B cell (primary cell): ENCODE measurements around the gene DLGAP5. TPM values are rescaled to one million over a fixed set of nuclear protein-coding genes. Genes with fewer than 3 reads are reported as not detected.

Experiments
- ATAC-seq: fragments of 200-7000 bp; cut with Tn5 transposase; one replicate; pipeline ENCODE4 v1.10.0; 2021; ENCODE audit warnings: low read depth, mild to moderate bottlenecking, moderate number of reproducible peaks, moderate library complexity
- CTCF ChIA-PET: fragments of 350-600 bp; sonication (Branson Sonifier 250); formaldehyde crosslinking; loops from one replicate; lab custom pipeline; 2021; ENCODE audit warnings: antibody characterized with exemption, inconsistent platforms; lab: Charles Lee
- POLR2A ChIA-PET: fragments of 350-600 bp; sonication (Branson Sonifier 250); formaldehyde crosslinking; loops from one replicate; lab custom pipeline; 2021; ENCODE audit warnings: antibody characterized with exemption; lab: Charles Lee
- DNase-seq: peaks from one replicate; pipeline ENCODE4 v3.0.0; 2013
- H2AFZ ChIP-seq: 2 replicates; pipeline ENCODE4 v1.6.1; 2012; ENCODE audit warnings: mild to moderate bottlenecking, low read depth, low read length; ENCODE audit not compliant: insufficient read depth, poor library complexity, severe bottlenecking
- H3K27ac ChIP-seq, 2 donors: 1 replicate in 1 of 2; 2 replicates in 1 of 2; pipeline ENCODE4 v1.5.1; 2012 to 2013; ENCODE audit warnings: low read length in 2 of 2, mild to moderate bottlenecking in 2 of 2, moderate library complexity in 1 of 2
- H3K27me3 ChIP-seq, 4 experiments: fragments of 200-600 bp in 1 of 4; sonication (generic) in 1 of 4; replicated peaks in 1 of 4; 1 replicate in 2 of 4; 2 replicates in 2 of 4; pipeline versions ENCODE4 v1.6.1 to v1.7.0; 2013 to 2016; ENCODE audit warnings: low read length in 3 of 4, mild to moderate bottlenecking in 2 of 4, mixed read lengths in 1 of 4, moderate library complexity in 1 of 4; ENCODE audit not compliant: insufficient read depth in 4 of 4, control insufficient read depth in 3 of 4; ENCODE audit errors: control extremely low read depth in 1 of 4
- H3K36me3 ChIP-seq, 2 experiments: replicated peaks in 1 of 2; 1 replicate in 1 of 2; 2 replicates in 1 of 2; pipeline versions ENCODE4 v1.6.1 to v1.7.1; 2013; ENCODE audit warnings: low read length in 1 of 2; ENCODE audit not compliant: insufficient read depth in 2 of 2, control insufficient read depth in 1 of 2; ENCODE audit errors: control extremely low read depth in 1 of 2, extremely low read depth in 1 of 2
- H3K4me1 ChIP-seq, 2 donors: fragments of 200-600 bp in 1 of 2; sonication (generic) in 1 of 2; 1 replicate in 1 of 2; 2 replicates in 1 of 2; pipeline versions ENCODE4 v1.5.1 to v1.6.1; 2013 to 2017; ENCODE audit warnings: low read length in 2 of 2; ENCODE audit not compliant: control insufficient read depth in 2 of 2, insufficient read depth in 2 of 2
- H3K4me2 ChIP-seq: replicated peaks from 2 replicates; pipeline ENCODE3; 2012; ENCODE audit warnings: mild to moderate bottlenecking, low read depth, low read length; ENCODE audit not compliant: poor library complexity, severe bottlenecking
- H3K4me3 ChIP-seq, 5 experiments: fragments of 200-600 bp in 1 of 5; sonication (generic) in 1 of 5; 1 replicate in 3 of 5; 2 replicates in 2 of 5; pipeline versions ENCODE4 v1.5.1 to v1.7.0; 2011 to 2016; ENCODE audit warnings: low read length in 4 of 5, mild to moderate bottlenecking in 4 of 5, low read depth in 2 of 5, control low read depth in 1 of 5, moderate library complexity in 1 of 5; ENCODE audit not compliant: insufficient read depth in 1 of 5; ENCODE audit errors: control extremely low read depth in 1 of 5, extremely low read depth in 1 of 5
- H3K79me2 ChIP-seq: fragments of 200-600 bp; sonication (generic); one replicate; pipeline ENCODE4 v1.6.0; 2016; ENCODE audit warnings: low read length; ENCODE audit not compliant: control insufficient read depth, insufficient read depth
- H3K9ac ChIP-seq: fragments of 200-600 bp; sonication (generic); 2 replicates; pipeline ENCODE4 v1.6.1; 2017; ENCODE audit warnings: mild to moderate bottlenecking, low read length, moderate library complexity
- H3K9me3 ChIP-seq, 3 donors: one replicate each; pipeline versions ENCODE4 v1.6.1 to v1.7.1; 2013; ENCODE audit warnings: low read length in 2 of 3; ENCODE audit not compliant: control insufficient read depth in 2 of 3, insufficient read depth in 1 of 3; ENCODE audit errors: control extremely low read depth in 1 of 3
- H4K20me1 ChIP-seq: 2 replicates; pipeline ENCODE4 v1.6.0; 2012; ENCODE audit warnings: mild to moderate bottlenecking, low read length; ENCODE audit not compliant: insufficient read depth, control insufficient read depth, poor library complexity, severe bottlenecking
- H3K27ac Mint-ChIP-seq: one replicate; pipeline ENCODE4 v1.8.0; 2021; ENCODE audit warnings: mixed read lengths
- H3K27me3 Mint-ChIP-seq: one replicate; pipeline ENCODE4 v1.8.0; 2021; ENCODE audit warnings: mixed read lengths
- H3K4me1 Mint-ChIP-seq: one replicate; pipeline ENCODE4 v1.8.0; 2021; ENCODE audit warnings: mixed read lengths
- H3K4me3 Mint-ChIP-seq: one replicate; pipeline ENCODE4 v1.8.0; 2021; ENCODE audit warnings: mixed read lengths
- H3K9me3 Mint-ChIP-seq: one replicate; pipeline ENCODE4 v1.8.0; 2022; ENCODE audit warnings: mixed read lengths; ENCODE audit not compliant: insufficient read depth
- CTCF ChIP-seq: fragments of 200-600 bp; IDR thresholded peaks from one replicate; pipeline ENCODE4 v1.8.0; 2022; ENCODE audit warnings: antibody characterized with exemption, mild to moderate bottlenecking
- EZH2 ChIP-seq: IDR thresholded peaks from 2 replicates; pipeline ENCODE4 v1.6.1; 2012; ENCODE audit warnings: borderline replicate concordance, low read depth, mild to moderate bottlenecking, moderate library complexity, low read length; ENCODE audit not compliant: insufficient read depth, poor library complexity, severe bottlenecking
- WGBS: methylation state at CpG from one replicate; pipeline ENCODE4 v1.1.5; 2013; ENCODE audit warnings: missing lambda C conversion rate; ENCODE audit not compliant: insufficient coverage; 5-methylcytosine and 5-hydroxymethylcytosine counted together
- intact Hi-C: fragments of 100-400 bp; cut with micrococcal nuclease; formaldehyde crosslinking; loops from one replicate; pipeline ENCODE4 v1.10.0; 2022
- polyA plus RNA-seq: library from polyadenylated mRNA; depleted of rRNA; stranded (reverse); fragments of >200 nt; gene quantifications from 2 replicates; pipeline ENCODE4 v1.2.3, GENCODE V29; 2012
- total RNA-seq, 2 donors: library from RNA; stranded (reverse); fragments of 120-200 nt in 1 of 2; gene quantifications; 1 replicate in 1 of 2; 2 replicates in 1 of 2; pipeline versions ENCODE4 v1.2.3 to v1.2.4, GENCODE V29; 2013 to 2022

DLGAP5 gene
- total and polyA plus RNA-seq, 2 donors (not counting 1 experiment from before 2014, with no cell fraction given) = 0.12 TPM; not detected in 1

DNA sequence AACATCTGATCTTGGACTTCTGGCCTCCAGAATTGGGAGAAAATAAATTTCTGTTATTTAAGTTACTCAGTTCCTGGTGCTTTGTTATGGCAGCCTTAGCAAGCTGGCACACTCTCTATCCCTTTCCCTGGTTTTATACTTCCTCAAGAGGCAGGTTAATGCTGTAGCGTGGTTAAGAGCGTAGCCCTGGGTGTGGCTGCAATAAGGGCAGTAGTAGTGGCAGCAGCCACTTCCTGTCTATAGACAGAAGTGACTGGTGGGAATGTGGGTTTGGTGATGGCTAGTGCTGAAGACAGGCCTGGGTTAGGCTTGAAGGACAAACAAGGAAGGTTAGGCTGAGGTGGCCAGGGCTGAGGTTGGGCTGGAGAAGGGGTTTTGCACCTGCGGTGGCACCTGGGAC is 66.0 kb downstream of the DLGAP5 start:
- DNase-seq = no peak
- Histone ChIP-seq H3K36me3 (no peaks in the 10 kb centered on the region), H3K27me3 (peaks cover 0 to 16% (median 3%) of the 10 kb centered on the region in 4 experiments), H3K4me3 (no peak overlapping the region), H3K9me3 (peaks cover 0 to 3% (median 0%) of the 10 kb centered on the region in 3 donors), H3K79me2 (no peaks in the 10 kb centered on the region), H3K27ac (no peak overlapping the region), H3K9ac (no peak overlapping the region), H4K20me1 (no peaks in the 10 kb centered on the region), H2AFZ (no peak overlapping the region), H3K4me1 (peaks cover 7 to 14% of the 10 kb centered on the region in 2 donors), H3K4me2 (no peak overlapping the region)
- Mint-ChIP-seq H3K9me3 (no peaks in the 10 kb centered on the region), H3K27ac (no peak overlapping the region), H3K4me1 (peaks cover 9% of the 10 kb centered on the region), H3K27me3 (peaks cover 7% of the 10 kb centered on the region), H3K4me3 (no peak overlapping the region)
- intact Hi-C loops = loop anchor here (5.0 kb wide), 1 partner anchor 53 kb away; no protein-coding TSS in a partner anchor
- ATAC-seq = no peak
- ChIA-PET CTCF (no interaction called here), POLR2A (no interaction called here)
- WGBS = 84% methylated on average over 3 of the region's 3 CpGs
- TF ChIP-seq CTCF (no peak), EZH2 (no peak)

DNA sequence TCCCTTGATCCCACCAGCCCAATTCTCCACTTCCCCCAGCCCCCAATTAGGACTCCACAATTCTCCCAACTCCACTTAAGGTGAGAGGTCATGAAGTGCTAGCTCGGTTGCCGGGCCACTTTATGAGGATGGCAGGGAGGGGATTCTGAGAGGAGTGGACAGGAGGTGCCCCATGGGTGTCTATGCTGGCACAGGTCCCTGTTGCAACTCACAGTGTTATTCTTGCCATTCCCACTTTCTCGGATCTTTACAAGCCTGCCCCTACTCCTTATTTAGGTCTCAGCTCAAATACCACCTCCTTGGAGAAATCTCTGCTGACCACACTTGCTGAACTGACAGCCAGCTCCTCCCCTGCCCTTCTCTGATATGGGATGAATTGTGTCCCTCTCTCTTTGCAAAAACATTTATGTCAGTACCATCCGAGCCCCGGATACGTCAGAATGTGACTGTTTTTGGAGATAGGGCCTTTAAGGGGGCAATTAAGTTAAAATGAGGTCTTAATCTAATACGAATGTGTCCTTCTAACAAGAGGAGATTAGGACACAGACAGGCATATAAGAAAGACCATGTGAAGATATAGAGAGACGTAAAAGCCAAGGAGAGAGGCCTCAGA is 66.5 kb downstream of the DLGAP5 start:
- no peak overlapping the region for H3K27ac ChIP-seq
- H3K4me1 Mint-ChIP-seq = peaks cover 5% of the 10 kb centered on the region
- no peak overlapping the region for H3K4me3 ChIP-seq
- no peaks in the 10 kb centered on the region for H3K36me3 ChIP-seq
- no peak for ATAC-seq
- no peak overlapping the region for H2AFZ ChIP-seq
- no peak overlapping the region for H3K9ac ChIP-seq
- DNase-seq = no peak
- H3K4me2 ChIP-seq = no peak overlapping the region
- 100% methylated on average over 1 of the region's 8 CpGs for WGBS
- ChIA-PET POLR2A (no interaction called here), CTCF (no interaction called here)
- peaks cover 3 to 10% of the 10 kb centered on the region in 2 donors for H3K4me1 ChIP-seq
- peaks cover 0 to 12% (median 1%) of the 10 kb centered on the region in 4 experiments for H3K27me3 ChIP-seq
- H3K27me3 Mint-ChIP-seq = peaks cover 4% of the 10 kb centered on the region
- H3K79me2 ChIP-seq = no peaks in the 10 kb centered on the region
- peaks cover 0 to 3% (median 0%) of the 10 kb centered on the region in 3 donors for H3K9me3 ChIP-seq
- no peak overlapping the region for H3K27ac Mint-ChIP-seq
- intact Hi-C loops = loop anchor here (5.0 kb wide), 1 partner anchor 53 kb away; no protein-coding TSS in a partner anchor
- no peaks in the 10 kb centered on the region for H4K20me1 ChIP-seq
- H3K9me3 Mint-ChIP-seq = no peaks in the 10 kb centered on the region
- H3K4me3 Mint-ChIP-seq = no peak overlapping the region
- no peak for TF ChIP-seq CTCF
- no peak for TF ChIP-seq EZH2
